Lower leg skin (tissue), 4 donors: ENCODE results near the gene MPRIP. TPM values are rescaled to one million over a fixed set of nuclear protein-coding genes. Genes with fewer than 3 reads are reported as not detected.

Source experiments
- DNase-seq, 2 donors: peaks; one replicate each; pipeline ENCODE4 v3.0.0-alpha.2; 2019; ENCODE audit warnings: low spot score in 2 of 2
- H3K4me3 ChIP-seq: fragments of 200-600 bp; sonication (generic); 2 replicates; pipeline ENCODE4 v1.5.1; 2017; ENCODE audit warnings: mild to moderate bottlenecking, low read depth; ENCODE audit not compliant: poor library complexity, severe bottlenecking
- CTCF ChIP-seq, 3 donors: fragments of 450-650 bp; IDR thresholded peaks; one replicate each; pipeline ENCODE4 v1.5.1; 2016; ENCODE audit warnings: antibody characterized with exemption in 3 of 3, mild to moderate bottlenecking in 3 of 3, moderate library complexity in 2 of 3
- POLR2A ChIP-seq, 2 donors: fragments of 450-650 bp; IDR thresholded peaks; one replicate each; pipeline ENCODE4 v1.6.1; 2016 to 2017; ENCODE audit warnings: antibody characterized with exemption in 2 of 2, mild to moderate bottlenecking in 1 of 2, moderate library complexity in 1 of 2
- WGBS, 2 donors: methylation state at CpG; one replicate each; pipeline ENCODE4 v1.1.5; 2018; 5-methylcytosine and 5-hydroxymethylcytosine counted together
- intact Hi-C: fragments of 100-400 bp; cut with DNase I; formaldehyde crosslinking; loops from one replicate; pipeline ENCODE4 v1.15.0; 2023; ENCODE audit warnings: low total_unique reads
- total RNA-seq, 4 donors: library from RNA; depleted of rRNA; stranded (reverse); fragments of >200 nt; gene quantifications; one replicate each; pipeline ENCODE4 v1.1.0, GENCODE V29; 2016

The MPRIP gene
- total RNA-seq, 4 donors from 2014 or later, result 128 to 217 (median 141) TPM

GRCh38 chr17:17071531-17072360, 29.5 kb downstream of the MPRIP start:
- H3K4me3 ChIP-seq, result no peak overlapping the region
- TF ChIP-seq POLR2A (IDR thresholded peaks at IDR 0.05) (no peak), CTCF (IDR thresholded peaks at IDR 0.05) (no peak)
- intact Hi-C loops, result no loop called here
- WGBS, 2 donors, result 74 to 83% methylated on average over 14 of the region's 14 CpGs
- DNase-seq, result peak in 1 of 2 donors; percentile 78

- intact Hi-C loops, result no loop called here
- peak in 1 of 2 donors; percentile 58 for DNase-seq
- WGBS, 2 donors, result 88 to 93% methylated on average over 5 of the region's 5 CpGs
- no peak for TF ChIP-seq CTCF (IDR thresholded peaks at IDR 0.05)
- TF ChIP-seq POLR2A (IDR thresholded peaks at IDR 0.05), result no peak
- no peak overlapping the region for H3K4me3 ChIP-seq
Observed at GRCh38 chr17:17072546-17072945, 30.3 kb downstream of the MPRIP start.

GRCh38 chr17:17073030-17073564, 30.8 kb downstream of the MPRIP start:
- 80 to 83% methylated on average over 10 to 11 of the region's 12 CpGs for WGBS, 2 donors
- intact Hi-C loops, result no loop called here
- DNase-seq, result peak in 1 of 2 donors; percentile 82
- TF ChIP-seq CTCF (IDR thresholded peaks at IDR 0.05) (no peak), POLR2A (IDR thresholded peaks at IDR 0.05) (no peak)
- no peak overlapping the region for H3K4me3 ChIP-seq

GRCh38 chr17:17073581-17074403, 31.5 kb downstream of the MPRIP start:
- H3K4me3 ChIP-seq, result no peak overlapping the region
- peak in 1 of 2 donors; percentile 86 for DNase-seq
- WGBS, 2 donors, result 60% methylated on average over 15 of the region's 15 CpGs
- no peak for TF ChIP-seq CTCF (IDR thresholded peaks at IDR 0.05)
- no peak for TF ChIP-seq POLR2A (IDR thresholded peaks at IDR 0.05)
- intact Hi-C loops, result no loop called here

GRCh38 chr17:17075125-17075781, 33.0 kb downstream of the MPRIP start:
- 25 to 32% methylated on average over 11 of the region's 11 CpGs for WGBS, 2 donors
- DNase-seq, result peak in 1 of 2 donors; percentile 86
- intact Hi-C loops, result no loop called here
- no peak for TF ChIP-seq POLR2A (IDR thresholded peaks at IDR 0.05)
- no peak for TF ChIP-seq CTCF (IDR thresholded peaks at IDR 0.05)
- no peak overlapping the region for H3K4me3 ChIP-seq
